Osteocyte (in vitro differentiated cells): ENCODE results near the gene SWSAP1. TPM values are rescaled to one million over a fixed set of nuclear protein-coding genes. Genes with fewer than 3 reads are reported as not detected.
A peak's percentile ranks its signal among the peaks of the same experiment; 100 is the strongest.

Experiments
- DNase-seq: peaks from one replicate; pipeline ENCODE4 v3.0.0; 2021; ENCODE audit warnings: mixed read lengths; ENCODE audit not compliant: unreplicated experiment; ENCODE audit errors: extremely low spot score
- H3K27ac Mint-ChIP-seq: one replicate; pipeline ENCODE4 v1.8.0; 2021; ENCODE audit warnings: mild to moderate bottlenecking, mixed read lengths; ENCODE audit not compliant: unreplicated experiment
- H3K27me3 Mint-ChIP-seq: one replicate; pipeline ENCODE4 v1.8.0; 2021; ENCODE audit warnings: mixed read lengths; ENCODE audit not compliant: unreplicated experiment
- H3K36me3 Mint-ChIP-seq: one replicate; pipeline ENCODE4 v1.8.0; 2021; ENCODE audit warnings: mixed read lengths; ENCODE audit not compliant: unreplicated experiment
- H3K4me1 Mint-ChIP-seq: one replicate; pipeline ENCODE4 v1.8.0; 2021; ENCODE audit warnings: mixed read lengths; ENCODE audit not compliant: unreplicated experiment
- H3K4me3 Mint-ChIP-seq: one replicate; pipeline ENCODE4 v1.8.0; 2021; ENCODE audit warnings: mild to moderate bottlenecking, moderate library complexity, mixed read lengths; ENCODE audit not compliant: unreplicated experiment
- H3K9me3 Mint-ChIP-seq: one replicate; pipeline ENCODE4 v1.8.0; 2021; ENCODE audit warnings: mixed read lengths; ENCODE audit not compliant: unreplicated experiment
- total RNA-seq: library from RNA; stranded (reverse); gene quantifications from 2 replicates; pipeline ENCODE4 v1.2.1, GENCODE V29; 2021
- TF ChIP-seq, protein P1 (sequence below): fragments of 200-600 bp; sonication (generic); IDR thresholded peaks from 2 replicates; pipeline ENCODE4 v1.5.0; 2021; ENCODE audit warnings: antibody characterized with exemption, mild to moderate bottlenecking, moderate library complexity

SWSAP1 gene
- total RNA-seq, 1 donor from 2014 or later: 1.3 TPM

DNA sequence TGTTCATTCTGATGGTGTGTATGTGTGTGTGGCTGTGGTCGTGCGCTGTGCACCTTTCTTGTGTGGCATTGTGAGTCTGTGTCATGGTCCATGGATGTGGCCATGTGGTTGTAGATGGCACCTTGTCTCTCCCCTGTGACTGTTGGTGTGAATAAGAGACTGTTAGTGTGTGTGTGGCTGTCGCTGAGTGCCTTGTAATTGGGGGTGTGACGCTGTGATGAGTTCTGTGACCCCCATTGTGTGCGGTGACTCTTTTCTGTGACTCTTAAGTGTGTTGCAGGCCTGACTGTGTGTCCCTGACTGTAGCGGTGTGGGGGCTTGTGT lies 18.4 kb upstream of the SWSAP1 start:
- Mint-ChIP-seq H3K4me3 (peak overlapping the region; percentile 83), H3K36me3 (peaks cover 15% of the 10 kb centered on the region), H3K27ac (no peak overlapping the region), H3K27me3 (no peaks in the 10 kb centered on the region), H3K9me3 (no peaks in the 10 kb centered on the region), H3K4me1 (peaks cover 12% of the 10 kb centered on the region)
- DNase-seq: no peak
- TF ChIP-seq, protein P1, sequence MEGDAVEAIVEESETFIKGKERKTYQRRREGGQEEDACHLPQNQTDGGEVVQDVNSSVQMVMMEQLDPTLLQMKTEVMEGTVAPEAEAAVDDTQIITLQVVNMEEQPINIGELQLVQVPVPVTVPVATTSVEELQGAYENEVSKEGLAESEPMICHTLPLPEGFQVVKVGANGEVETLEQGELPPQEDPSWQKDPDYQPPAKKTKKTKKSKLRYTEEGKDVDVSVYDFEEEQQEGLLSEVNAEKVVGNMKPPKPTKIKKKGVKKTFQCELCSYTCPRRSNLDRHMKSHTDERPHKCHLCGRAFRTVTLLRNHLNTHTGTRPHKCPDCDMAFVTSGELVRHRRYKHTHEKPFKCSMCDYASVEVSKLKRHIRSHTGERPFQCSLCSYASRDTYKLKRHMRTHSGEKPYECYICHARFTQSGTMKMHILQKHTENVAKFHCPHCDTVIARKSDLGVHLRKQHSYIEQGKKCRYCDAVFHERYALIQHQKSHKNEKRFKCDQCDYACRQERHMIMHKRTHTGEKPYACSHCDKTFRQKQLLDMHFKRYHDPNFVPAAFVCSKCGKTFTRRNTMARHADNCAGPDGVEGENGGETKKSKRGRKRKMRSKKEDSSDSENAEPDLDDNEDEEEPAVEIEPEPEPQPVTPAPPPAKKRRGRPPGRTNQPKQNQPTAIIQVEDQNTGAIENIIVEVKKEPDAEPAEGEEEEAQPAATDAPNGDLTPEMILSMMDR: no peak

DNA sequence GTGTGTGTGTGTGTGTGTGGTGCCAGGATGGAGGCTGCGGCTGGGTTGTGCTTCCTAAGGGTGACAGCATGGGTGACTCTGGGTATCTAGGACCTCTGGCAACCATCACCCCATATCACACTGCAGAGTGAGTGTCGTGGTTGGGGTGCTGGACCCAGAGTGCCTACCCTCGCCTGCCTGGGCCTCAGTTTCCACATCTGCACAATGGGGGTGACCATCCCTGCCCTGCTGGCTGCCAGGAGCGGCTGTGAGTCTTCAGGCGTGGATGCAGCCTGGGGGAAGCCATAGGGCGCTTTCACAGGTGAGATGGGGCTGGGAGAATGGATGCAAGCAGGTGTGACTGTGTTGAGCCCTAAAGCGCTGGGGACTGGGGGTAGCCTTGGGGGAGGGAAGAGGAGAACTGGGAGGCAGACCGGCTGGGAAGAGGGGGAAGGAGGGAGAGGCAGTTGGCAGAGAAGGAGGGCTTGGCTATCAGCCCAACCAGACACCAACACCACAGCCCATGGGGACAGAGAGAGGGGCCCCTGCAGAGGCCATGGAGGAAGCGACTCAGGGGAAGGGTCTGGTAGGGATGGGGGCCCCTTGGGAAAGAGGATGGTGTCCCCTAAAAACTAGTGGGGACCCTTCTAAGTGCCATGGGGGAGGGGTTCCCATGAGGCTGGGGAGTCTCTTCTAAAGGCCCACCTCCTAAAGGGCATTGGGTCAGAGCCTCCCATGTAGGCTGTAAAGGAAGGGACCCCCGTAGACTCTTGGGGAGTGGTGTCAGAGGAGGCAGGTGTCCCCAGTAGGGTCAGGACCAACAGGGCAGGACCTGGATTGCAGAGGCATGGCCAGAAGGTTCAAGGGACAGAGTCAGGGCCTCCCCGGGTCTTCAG lies 17.6 kb upstream of the SWSAP1 start:
- Mint-ChIP-seq H3K27me3 (no peaks in the 10 kb centered on the region), H3K4me1 (peaks cover 12% of the 10 kb centered on the region), H3K4me3 (peak overlapping the region; percentile 83), H3K27ac (no peak overlapping the region), H3K36me3 (peaks cover 16% of the 10 kb centered on the region), H3K9me3 (no peaks in the 10 kb centered on the region)
- DNase-seq: no peak
- TF ChIP-seq, protein P1: no peak

DNA sequence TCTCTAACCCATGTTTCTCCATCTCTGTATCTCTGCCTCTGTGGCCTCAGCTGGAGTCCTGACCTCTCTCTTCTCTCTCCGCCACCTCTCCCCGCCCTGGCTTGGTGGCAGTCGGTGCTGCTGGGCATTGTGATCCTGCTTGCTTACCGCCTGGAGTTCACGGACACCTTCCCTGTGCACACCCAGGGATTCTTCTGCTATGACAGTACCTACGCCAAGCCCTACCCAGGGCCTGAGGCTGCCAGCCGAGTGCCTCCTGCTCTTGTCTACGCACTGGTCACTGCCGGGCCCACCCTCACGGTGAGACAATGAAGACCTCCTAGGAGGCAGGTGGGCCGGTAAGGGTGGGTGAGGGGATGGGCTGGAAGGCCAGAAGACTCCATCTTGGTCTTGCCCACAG lies 15.0 kb upstream of the SWSAP1 start:
- H3K4me1 Mint-ChIP-seq: peaks cover 12% of the 10 kb centered on the region
- DNase-seq: no peak
- no peaks in the 10 kb centered on the region for H3K27me3 Mint-ChIP-seq
- H3K27ac Mint-ChIP-seq: no peak overlapping the region
- H3K36me3 Mint-ChIP-seq: peaks cover 25% of the 10 kb centered on the region
- H3K4me3 Mint-ChIP-seq: no peak overlapping the region
- TF ChIP-seq, protein P1: no peak
- no peaks in the 10 kb centered on the region for H3K9me3 Mint-ChIP-seq

- H3K27me3 Mint-ChIP-seq: no peaks in the 10 kb centered on the region
- TF ChIP-seq, protein P1: no peak
- no peak overlapping the region for H3K4me3 Mint-ChIP-seq
- peaks cover 5% of the 10 kb centered on the region for H3K4me1 Mint-ChIP-seq
- H3K36me3 Mint-ChIP-seq: peaks cover 32% of the 10 kb centered on the region
- no peak for DNase-seq
- H3K9me3 Mint-ChIP-seq: no peaks in the 10 kb centered on the region
- no peak overlapping the region for H3K27ac Mint-ChIP-seq
Measured at GRCh38 chr19:11361037-11361770, 13.3 kb upstream of the SWSAP1 start.
